Globus pallidus (tissue), 1 donor: Measurements from ENCODE around the gene OR10H3.
A peak's percentile ranks its signal among the peaks of the same experiment; 100 is the strongest.
"Not testable (repeated sequence)": the region's sequence is repeated elsewhere in the genome, so short reads cannot be mapped to it uniquely, and the experiment has no call there.

Experiments used
- DNase-seq: peaks from one replicate; pipeline ENCODE4 v3.0.0-alpha.2; 2015; ENCODE audit warnings: low spot score

Gene OR10H3, protein sequence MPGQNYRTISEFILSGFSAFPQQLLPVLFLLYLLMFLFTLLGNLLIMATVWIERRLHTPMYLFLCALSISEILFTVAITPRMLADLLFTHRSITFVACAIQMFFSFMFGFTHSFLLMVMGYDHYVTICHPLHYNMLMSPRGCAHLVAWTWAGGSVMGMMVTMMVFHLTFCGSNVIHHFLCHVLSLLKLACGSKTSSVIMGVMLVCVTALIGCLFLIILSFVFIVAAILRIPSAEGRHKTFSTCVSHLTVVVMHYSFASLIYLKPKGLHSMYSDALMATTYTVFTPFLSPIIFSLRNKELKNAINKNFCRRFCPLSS

DNA sequence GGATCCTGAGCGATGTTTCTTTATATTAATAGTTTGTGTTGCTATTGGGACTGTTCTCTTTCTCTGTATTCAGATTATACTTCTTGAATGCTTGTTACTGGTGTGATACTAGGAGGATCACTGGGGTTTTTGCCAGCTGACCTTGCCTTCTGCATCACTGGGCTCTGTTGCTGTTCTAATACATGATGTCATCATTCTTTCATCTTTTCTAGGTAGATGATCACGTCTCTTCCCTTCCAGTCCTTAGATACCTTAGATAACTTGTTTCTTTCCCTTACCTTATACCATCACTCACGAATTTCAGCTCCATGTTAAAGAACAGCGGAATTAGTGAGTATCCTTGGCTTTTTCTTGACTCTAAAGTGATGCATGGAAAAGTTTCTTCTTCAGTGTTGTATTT is at the start of gene OR10H3:
OR10H3 (plus strand) TSS at position 264 of the 400 bp plus-strand sequence. CDS start 3,408 bp downstream, outside the sequence.
- no peak for DNase-seq

DNA sequence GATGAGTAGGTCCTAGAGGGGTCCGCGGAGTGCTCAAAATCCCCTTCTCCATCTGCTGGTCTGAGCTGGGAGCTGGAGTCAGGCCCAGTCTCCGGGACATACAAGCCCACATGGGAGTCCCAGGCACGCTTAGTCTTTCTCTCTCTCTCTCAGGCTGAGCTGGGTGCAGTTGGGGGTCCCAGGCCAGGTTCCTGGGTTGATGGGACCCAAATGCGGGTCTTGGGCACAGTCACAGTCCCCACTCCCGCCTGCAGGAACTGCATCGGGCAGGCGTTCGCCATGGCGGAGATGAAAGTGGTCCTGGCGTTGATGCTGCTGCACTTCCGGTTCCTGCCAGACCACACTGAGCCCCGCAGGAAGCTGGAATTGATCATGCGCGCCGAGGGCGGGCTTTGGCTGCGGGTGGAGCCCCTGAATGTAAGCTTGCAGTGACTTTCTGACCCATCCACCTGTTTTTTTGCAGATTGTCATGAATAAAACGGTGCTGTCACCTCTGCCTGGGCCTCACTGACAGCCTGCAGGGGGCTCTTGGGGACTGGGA is 41.1 kb upstream of the OR10H3 start:
- DNase-seq: no peak

DNA sequence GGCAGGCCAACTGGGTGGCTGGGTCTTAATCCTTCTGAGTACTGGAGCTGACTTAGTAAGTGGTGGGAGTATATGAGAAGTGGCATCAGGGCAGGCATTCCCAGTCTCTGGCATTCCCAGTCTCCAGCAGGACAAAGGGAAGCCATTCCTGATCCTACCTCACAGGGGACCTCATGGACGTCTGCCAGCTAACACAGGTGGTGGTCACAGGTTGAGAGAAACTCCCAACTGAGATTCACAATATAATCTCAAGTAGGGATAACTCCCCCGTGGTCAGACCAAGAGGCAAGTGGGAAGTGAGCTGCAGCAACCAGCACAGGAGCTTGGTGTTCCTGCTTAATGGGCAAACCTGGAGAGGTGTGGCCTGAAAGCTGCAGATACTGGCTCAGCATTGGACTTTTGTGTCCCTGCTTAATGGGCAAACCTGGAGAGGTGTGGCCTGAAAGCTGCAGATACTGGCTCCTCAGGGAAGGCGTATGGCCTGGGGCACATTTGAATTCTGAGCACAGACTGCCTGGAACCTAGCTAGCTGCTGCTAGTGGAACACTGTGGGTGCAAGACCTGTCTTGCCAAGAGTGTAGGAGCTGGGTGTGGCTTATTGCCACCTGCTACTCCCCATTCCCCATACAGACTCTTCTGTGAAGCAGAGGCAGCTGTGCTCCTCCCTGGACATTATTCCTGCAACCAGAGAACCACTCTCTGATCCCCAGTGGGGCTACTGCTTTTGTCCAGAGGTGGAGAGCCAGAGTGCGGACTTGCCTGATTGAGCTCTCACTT is 35.8 kb upstream of the OR10H3 start:
- no peak for DNase-seq

DNA sequence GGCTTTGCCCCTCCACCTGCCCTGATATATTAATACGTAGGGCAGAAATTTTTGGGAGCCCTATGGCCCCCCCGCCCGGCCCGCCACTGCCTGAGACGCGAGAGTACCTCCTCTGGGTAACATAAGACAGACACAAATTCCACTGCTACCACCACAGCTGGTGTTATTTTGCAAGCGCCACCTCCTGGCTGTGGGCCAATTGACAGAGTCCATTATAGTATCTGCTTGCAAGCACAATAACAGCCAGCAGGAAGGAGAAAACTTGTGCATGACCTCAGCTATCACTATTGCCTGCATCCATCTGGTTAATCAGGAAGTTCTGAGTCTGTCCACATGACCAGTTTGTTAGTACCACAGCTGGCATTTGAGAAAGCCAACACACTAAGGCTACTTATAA is 35.3 kb upstream of the OR10H3 start:
- peak; percentile 12 for DNase-seq

GRCh38 chr19:15714638-15715037 is 23.1 kb upstream of the OR10H3 start:
- DNase-seq: no peak

DNA sequence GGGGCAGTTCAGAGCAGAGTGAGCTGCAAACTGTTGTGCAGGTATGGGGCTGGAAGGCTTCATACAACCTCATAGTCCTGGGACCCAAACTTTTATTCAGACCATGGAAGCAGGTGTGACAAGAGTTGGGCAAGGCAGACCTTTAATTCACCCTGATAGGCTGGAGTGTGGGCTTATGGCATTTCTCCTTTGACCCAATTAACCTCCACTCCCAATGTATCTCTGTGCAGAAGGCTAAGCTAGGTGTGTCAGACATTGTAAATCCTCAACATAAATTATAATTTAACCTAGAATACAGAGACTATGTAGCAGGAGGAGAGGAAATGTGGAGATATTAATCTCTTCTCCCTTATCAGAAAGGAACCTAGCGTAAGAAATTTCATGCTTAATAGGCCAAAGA is 22.1 kb upstream of the OR10H3 start:
- no peak for DNase-seq

- DNase-seq: no peak
Measured at GRCh38 chr19:15717809-15718208, 20.0 kb upstream of the OR10H3 start.

GRCh38 chr19:15721268-15721667 is 16.5 kb upstream of the OR10H3 start:
- no peak for DNase-seq

- DNase-seq: no peak
Measured at GRCh38 chr19:15722956-15723355, 14.8 kb upstream of the OR10H3 start.

- no peak for DNase-seq
Measured at GRCh38 chr19:15727724-15728123, 10.1 kb upstream of the OR10H3 start, which contains the start of gene OR10H2. OR10H2 (plus strand) TSS chr19:15728024; CDS start chr19:15728044, 20 bp downstream.

- no peak for DNase-seq
Measured at GRCh38 chr19:15730538-15730937, 7.2 kb upstream of the OR10H3 start.

DNA sequence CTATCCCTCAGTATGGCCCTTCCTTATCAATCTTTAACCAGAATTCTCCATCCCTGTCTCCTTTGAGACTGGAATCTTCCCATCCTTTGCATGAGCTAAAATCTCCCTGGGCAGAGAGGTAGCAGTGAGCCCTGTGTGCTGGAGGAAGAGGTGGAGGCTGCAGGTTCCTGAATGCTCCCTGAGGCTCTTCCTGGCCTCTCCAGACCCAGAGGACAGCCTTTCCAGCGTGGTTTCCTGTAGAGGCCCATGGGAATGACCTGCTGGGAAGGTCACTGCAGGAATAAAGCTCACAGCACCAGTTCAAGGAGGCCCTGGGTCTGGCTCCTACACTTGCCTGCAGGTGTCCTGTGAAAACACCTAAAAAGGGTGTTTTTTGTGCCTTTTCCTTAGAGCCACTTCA is 5.4 kb upstream of the OR10H3 start:
- no peak for DNase-seq

- no peak for DNase-seq
Measured at GRCh38 chr19:15733895-15734294, 3.9 kb upstream of the OR10H3 start.

DNA sequence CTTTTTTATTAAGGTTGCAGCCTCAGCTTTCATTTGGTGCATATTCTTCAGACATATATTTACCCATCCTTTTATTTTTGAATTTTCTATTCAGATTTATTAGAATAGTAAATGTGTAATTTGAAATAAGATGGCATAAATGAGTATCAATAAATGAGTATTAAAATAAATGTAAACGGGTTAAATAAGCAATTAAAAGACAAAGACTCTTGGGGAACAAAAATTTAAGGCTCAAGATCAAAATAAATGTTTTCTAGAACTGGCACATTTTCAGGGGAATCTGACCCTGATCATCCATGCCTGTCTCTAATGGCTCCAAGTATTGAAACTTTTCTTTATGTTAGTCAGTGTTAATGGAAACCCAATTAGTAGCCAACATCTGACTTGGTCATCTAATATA is 3.0 kb downstream of the OR10H3 start:
- DNase-seq: no peak

DNA sequence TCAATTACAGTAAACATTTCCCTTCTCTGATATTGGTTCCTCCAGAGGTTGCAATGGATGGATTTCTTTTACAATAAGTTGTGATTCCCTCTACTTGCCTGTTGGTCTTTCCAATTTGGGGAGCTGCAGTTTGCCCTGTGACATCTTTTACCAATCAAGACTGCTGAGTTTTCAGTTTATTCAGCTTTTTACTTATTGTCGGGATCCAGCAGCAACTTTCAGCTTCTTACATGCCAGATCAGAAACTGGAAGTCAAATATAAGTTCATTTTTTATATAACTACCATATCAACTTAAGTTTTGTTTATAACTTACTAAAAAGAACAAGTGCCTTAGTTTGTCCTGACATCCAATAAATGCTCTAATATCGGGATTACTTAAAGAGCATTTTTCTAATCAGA is 10.5 kb downstream of the OR10H3 start:
- DNase-seq: no peak

DNA sequence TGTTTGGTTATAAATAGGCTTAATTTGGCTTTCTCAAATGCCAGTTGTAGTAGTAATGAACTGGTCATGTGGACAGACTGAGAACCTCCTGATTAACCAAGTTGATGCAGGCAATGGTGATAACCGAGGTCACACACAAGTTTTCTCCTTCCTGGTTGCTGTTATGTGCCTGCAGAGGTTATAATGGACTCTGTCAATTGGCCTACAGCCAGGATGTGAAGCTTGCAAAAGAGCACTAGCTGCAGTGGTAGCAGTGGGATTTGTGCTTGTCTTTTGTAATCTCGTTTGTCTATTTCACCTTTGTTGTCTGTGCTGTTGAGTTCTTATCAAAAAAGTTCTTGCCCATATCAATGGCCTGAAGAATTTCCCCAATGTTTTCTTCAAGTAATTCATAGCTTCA is 20.6 kb downstream of the OR10H3 start:
- DNase-seq: no peak

GRCh38 chr19:15759962-15760565 is 22.3 kb downstream of the OR10H3 start:
- DNase-seq: no peak

- no peak for DNase-seq
Measured at GRCh38 chr19:15769586-15769985, 31.8 kb downstream of the OR10H3 start.

- not testable (repeated sequence) for DNase-seq
Measured at GRCh38 chr19:15774159-15774558, 36.4 kb downstream of the OR10H3 start.

GRCh38 chr19:15775249-15775648 is 37.5 kb downstream of the OR10H3 start:
- DNase-seq: no peak

DNA sequence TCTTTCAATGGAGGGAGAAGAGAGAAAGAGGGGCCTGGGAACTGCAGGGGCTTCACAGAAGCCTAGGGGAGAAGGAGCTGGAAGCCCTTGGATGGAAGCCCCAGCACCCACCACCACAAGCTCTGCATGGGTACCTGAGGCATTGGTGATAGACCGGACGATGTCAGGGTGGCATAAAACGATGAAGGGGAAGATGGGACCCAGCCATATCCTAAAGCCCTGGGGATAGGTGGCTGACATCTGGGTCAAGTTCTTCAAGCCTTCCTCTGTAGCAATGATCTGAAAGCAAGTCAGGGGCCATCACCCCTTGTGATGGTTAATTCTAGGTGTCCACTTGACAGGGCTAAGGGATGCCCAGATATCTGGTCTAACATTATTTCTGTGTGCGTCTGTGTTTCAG is 38.5 kb downstream of the OR10H3 start:
- DNase-seq: no peak
